HG03045 (cell line): Measurements from ENCODE around the gene SYTL3.
"Not testable (repeated sequence)": the region's sequence is repeated elsewhere in the genome, so short reads cannot be mapped to it uniquely, and the experiment has no call there.

ENCODE experiments used
- ATAC-seq: cut with Tn5 transposase; IDR thresholded peaks from one replicate; pipeline ENCODE4 v1.9.1; 2021; ENCODE audit warnings: mild to moderate bottlenecking, moderate library complexity; ENCODE audit not compliant: unreplicated experiment

Gene SYTL3

GRCh38 chr6:158661156-158661685, 11.4 kb downstream of the SYTL3 start:
- no peak for ATAC-seq

GRCh38 chr6:158662607-158662953, 12.7 kb downstream of the SYTL3 start:
- ATAC-seq: no peak

GRCh38 chr6:158662954-158663624, 13.2 kb downstream of the SYTL3 start:
- ATAC-seq: no peak

GRCh38 chr6:158663625-158664165, 13.8 kb downstream of the SYTL3 start:
- no peak for ATAC-seq

GRCh38 chr6:158665332-158665731, 15.5 kb downstream of the SYTL3 start:
- ATAC-seq: no peak

- ATAC-seq: no peak
These were observed 16.9 kb downstream of the SYTL3 start for GRCh38 chr6:158666628-158667359.

- ATAC-seq: no peak
These were observed 17.6 kb downstream of the SYTL3 start for GRCh38 chr6:158667360-158667981.

GRCh38 chr6:158668707-158669103, 18.9 kb downstream of the SYTL3 start:
- ATAC-seq: no peak

GRCh38 chr6:158669145-158670035, 19.5 kb downstream of the SYTL3 start:
- no peak for ATAC-seq

GRCh38 chr6:158672119-158672518, 22.3 kb downstream of the SYTL3 start:
- ATAC-seq: not testable (repeated sequence)

- no peak for ATAC-seq
These were observed 22.9 kb downstream of the SYTL3 start for GRCh38 chr6:158672726-158673125.

- no peak for ATAC-seq
These were observed 24.7 kb downstream of the SYTL3 start for GRCh38 chr6:158674342-158675131.

- not testable (repeated sequence) for ATAC-seq
These were observed 27.2 kb downstream of the SYTL3 start for GRCh38 chr6:158677094-158677493.

GRCh38 chr6:158677906-158678578, 28.2 kb downstream of the SYTL3 start:
- no peak for ATAC-seq

- no peak for ATAC-seq
These were observed 30.2 kb downstream of the SYTL3 start for GRCh38 chr6:158680015-158680414.

- no peak for ATAC-seq
These were observed 30.6 kb downstream of the SYTL3 start for GRCh38 chr6:158680481-158680880.

- no peak for ATAC-seq
These were observed 34.5 kb downstream of the SYTL3 start for GRCh38 chr6:158684311-158684710.

- ATAC-seq: no peak
These were observed 35.0 kb downstream of the SYTL3 start for GRCh38 chr6:158684745-158685324.

- ATAC-seq: no peak
These were observed 36.5 kb downstream of the SYTL3 start for GRCh38 chr6:158686311-158686710.
